ENCODE data around the gene PDZD2. TPM values are rescaled to one million over a fixed set of nuclear protein-coding genes. Genes with fewer than 3 reads are reported as not detected.
"Not testable (repeated sequence)": the region's sequence is repeated elsewhere in the genome, so short reads cannot be mapped to it uniquely, and the experiment has no call there.

The PDZD2 gene
- total RNA-seq = 21.5 to 23.1 TPM (median 22.1 TPM) in 3 replicates

DNA sequence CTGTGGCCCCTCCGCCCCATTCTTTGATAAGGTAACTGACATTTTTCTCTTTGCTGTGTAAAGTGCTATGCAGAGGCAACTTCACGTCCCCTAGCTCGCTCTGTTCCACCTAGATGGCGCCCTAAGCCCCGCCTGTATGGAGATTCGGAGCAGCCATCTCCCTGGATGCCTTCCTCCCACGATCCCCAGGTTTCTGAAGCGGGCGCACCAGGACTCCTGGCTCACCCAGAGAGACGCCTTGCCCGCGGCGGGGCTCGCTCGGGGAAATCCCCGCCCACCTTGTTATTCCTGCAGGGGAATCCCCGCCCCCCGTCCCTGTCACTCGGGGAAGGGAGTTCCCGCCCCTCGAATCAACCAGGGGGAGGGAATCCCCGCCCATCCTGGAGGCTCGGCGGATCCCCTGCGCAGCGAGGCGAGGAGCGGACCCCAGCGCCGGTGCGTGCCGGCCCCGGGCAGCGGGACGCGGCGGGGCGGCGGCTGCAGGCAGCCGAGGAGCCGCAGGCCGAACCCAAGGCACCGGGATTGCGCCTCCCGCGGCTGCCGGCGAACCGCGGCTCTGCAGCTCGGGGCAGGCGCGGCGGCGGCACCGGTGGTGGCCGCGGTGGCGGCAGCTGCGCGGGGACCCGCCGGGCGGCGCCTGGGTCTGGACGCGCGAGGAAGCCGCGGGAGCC, at the start of gene PDZD2:
TSS of gene PDZD2 (plus strand) at position 384 of the 671 bp plus-strand sequence.
- Mint-ChIP-seq H3K27ac (peak within 1 kb of the TSS; percentile 92), H3K4me3 (peak within 1 kb of the TSS; percentile 87), H3K27me3 (ENCODE audit: low read depth) (peaks cover 4% of the 10 kb centered on the region), H3K9me3 (no peaks in the 10 kb centered on the region), H3K36me3 (no peaks in the 10 kb centered on the region), H3K4me1 (peaks cover 27% of the 10 kb centered on the region)
- DNase-seq (ENCODE audit: low spot score in 2 of 2, unreplicated experiment in 2 of 2) = peak; percentile 83 to 90
- TF ChIP-seq, protein P1, sequence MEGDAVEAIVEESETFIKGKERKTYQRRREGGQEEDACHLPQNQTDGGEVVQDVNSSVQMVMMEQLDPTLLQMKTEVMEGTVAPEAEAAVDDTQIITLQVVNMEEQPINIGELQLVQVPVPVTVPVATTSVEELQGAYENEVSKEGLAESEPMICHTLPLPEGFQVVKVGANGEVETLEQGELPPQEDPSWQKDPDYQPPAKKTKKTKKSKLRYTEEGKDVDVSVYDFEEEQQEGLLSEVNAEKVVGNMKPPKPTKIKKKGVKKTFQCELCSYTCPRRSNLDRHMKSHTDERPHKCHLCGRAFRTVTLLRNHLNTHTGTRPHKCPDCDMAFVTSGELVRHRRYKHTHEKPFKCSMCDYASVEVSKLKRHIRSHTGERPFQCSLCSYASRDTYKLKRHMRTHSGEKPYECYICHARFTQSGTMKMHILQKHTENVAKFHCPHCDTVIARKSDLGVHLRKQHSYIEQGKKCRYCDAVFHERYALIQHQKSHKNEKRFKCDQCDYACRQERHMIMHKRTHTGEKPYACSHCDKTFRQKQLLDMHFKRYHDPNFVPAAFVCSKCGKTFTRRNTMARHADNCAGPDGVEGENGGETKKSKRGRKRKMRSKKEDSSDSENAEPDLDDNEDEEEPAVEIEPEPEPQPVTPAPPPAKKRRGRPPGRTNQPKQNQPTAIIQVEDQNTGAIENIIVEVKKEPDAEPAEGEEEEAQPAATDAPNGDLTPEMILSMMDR (IDR thresholded peaks at IDR 0.05; ENCODE audit: unreplicated experiment) = no peak

DNA sequence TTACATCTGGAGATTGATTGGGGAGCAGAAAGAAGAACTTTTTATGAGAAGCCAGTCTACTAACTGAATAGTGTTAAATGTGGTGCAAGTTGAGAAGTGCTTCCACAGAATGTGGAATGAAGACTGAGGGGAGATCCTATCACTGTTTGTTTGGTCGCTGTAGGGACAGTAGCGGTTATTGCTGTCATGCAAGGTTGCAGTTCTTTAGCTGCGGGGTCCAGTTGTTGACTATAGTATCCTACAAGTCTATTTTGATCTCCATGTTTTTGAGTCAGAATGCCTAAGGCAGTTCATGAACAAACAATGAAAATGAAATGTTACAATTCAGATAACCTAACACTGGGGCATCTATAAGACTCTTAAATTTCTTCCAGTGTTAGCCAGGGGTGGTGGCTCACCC, 45.3 kb upstream of the PDZD2 start:
- Mint-ChIP-seq H3K36me3 (no peaks in the 10 kb centered on the region), H3K9me3 (peaks cover 3% of the 10 kb centered on the region), H3K4me3 (no peak overlapping the region), H3K4me1 (peaks cover 2% of the 10 kb centered on the region), H3K27me3 (ENCODE audit: low read depth) (no peaks in the 10 kb centered on the region), H3K27ac (no peak overlapping the region)
- TF ChIP-seq, protein P1 (IDR thresholded peaks at IDR 0.05; ENCODE audit: unreplicated experiment) = no peak
- no peak for DNase-seq (ENCODE audit: low spot score in 2 of 2, unreplicated experiment in 2 of 2)

DNA sequence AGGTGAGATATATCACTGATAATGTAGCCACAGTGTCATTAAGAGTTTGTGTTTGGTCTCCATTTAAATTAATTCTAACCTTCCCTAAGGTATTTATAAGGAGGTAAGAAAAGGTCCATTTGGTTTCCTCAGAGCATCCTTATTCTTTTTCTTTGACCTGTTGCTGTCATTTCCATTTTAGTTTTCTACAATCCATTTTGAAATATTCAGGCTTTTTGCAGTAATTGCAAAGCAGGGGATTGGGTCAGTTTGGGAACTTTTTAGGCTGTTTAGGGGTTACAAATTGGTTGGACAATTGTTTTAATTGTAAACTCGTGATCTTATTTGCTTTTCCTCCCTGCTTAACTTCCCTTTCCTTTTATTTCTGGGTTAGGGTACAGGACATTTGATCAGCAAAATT, 42.6 kb upstream of the PDZD2 start:
- no peaks in the 10 kb centered on the region for H3K9me3 Mint-ChIP-seq
- H3K4me1 Mint-ChIP-seq = peaks cover 2% of the 10 kb centered on the region
- no peak overlapping the region for H3K4me3 Mint-ChIP-seq
- no peak for DNase-seq (ENCODE audit: low spot score in 2 of 2, unreplicated experiment in 2 of 2)
- H3K27ac Mint-ChIP-seq = no peak overlapping the region
- H3K27me3 Mint-ChIP-seq (ENCODE audit: low read depth) = no peaks in the 10 kb centered on the region
- TF ChIP-seq, protein P1 (IDR thresholded peaks at IDR 0.05; ENCODE audit: unreplicated experiment) = no peak
- no peaks in the 10 kb centered on the region for H3K36me3 Mint-ChIP-seq

DNA sequence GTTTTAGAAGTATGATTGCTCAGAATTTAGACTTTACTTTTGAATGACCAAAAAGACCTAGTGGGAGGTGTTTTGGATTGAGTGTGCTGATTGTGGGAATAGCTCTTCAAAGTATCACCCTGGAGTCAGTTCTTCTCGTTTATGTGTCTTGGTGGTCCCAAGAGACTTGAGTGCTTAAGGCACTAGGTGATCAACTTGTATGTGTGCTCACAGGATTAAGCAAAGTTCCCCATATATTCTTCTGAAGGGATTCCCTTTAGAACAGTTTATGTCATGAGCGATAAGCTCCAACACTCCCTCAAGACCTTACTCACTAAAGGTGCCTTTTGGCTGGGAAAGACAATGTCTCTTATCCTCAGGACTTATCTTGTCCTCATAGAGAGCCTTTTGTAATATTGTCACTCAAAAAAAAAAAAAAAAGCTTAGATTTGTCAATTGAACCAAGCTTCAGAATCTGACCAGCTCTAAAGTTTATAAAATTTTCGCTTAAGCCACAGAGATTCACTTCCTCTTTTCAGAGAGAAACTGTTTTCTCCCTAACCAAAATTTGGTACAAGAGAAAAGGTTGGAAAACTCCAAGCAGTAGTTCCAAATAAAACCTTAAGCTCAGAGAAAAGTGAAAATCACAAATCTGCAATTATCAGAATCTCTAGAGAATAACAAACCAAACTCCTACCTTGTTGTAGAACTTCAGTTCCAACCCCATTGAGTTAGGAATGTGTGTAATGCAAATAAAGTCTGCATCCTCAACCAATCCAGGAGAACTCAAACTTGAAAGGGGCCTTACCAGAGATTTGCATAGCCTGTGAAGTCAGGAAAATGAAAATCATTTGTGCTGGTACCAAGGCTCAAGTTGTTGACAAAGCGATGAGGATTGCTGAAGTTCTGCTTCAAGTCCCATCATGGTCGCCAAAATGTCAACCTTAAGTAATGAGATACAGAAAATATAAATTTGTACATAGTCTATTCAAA, 40.0 kb upstream of the PDZD2 start:
- Mint-ChIP-seq H3K4me3 (no peak overlapping the region), H3K4me1 (no peaks in the 10 kb centered on the region), H3K36me3 (no peaks in the 10 kb centered on the region), H3K27me3 (ENCODE audit: low read depth) (no peaks in the 10 kb centered on the region), H3K9me3 (no peaks in the 10 kb centered on the region), H3K27ac (no peak overlapping the region)
- TF ChIP-seq, protein P1 (IDR thresholded peaks at IDR 0.05; ENCODE audit: unreplicated experiment) = no peak
- DNase-seq (ENCODE audit: low spot score in 2 of 2, unreplicated experiment in 2 of 2) = no peak

DNA sequence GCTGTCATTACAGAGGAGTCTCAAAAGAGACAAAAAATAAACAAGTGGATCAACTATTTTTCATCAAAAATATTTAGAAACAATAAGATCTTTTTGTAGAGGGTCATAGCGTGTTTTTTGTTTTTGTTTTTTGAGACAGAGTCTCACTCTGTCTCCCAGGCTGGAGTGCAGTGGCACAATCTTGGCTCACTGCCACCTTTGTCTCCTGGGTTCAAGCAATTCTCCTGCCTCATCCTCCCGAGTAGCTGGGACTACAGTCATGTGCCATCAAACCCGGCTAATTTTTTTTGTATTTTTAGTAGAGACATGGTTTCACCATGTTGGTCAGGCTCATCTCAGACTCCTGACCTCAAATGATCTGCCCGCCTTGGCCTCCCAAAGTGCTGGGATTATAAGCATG, 36.6 kb upstream of the PDZD2 start:
- not testable (repeated sequence) for H3K4me3 Mint-ChIP-seq; DNase-seq (ENCODE audit: low spot score in 2 of 2, unreplicated experiment in 2 of 2); H3K9me3 Mint-ChIP-seq; H3K36me3 Mint-ChIP-seq; H3K27ac Mint-ChIP-seq; H3K27me3 Mint-ChIP-seq (ENCODE audit: low read depth); H3K4me1 Mint-ChIP-seq

DNA sequence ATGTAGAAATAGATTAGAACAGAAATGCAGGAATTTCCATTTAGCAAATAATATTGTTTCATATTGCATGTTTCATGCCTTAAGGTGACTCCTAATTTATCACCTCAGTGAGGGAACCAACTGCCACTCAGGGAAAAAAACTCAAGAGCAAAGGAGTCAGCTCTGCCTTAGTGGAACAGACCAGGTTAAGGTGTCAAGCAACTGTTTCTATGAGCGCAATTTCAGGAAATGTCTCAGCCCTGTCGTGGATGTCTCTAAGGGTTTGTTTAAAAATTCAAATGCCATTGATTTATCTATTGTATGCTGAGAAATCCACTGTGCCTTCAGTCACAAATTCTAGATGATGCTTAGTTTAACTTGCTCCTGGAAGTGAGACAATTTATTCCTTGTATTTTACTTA, 34.7 kb upstream of the PDZD2 start:
- Mint-ChIP-seq H3K27me3 (ENCODE audit: low read depth) (no peaks in the 10 kb centered on the region), H3K4me1 (no peaks in the 10 kb centered on the region), H3K4me3 (no peak overlapping the region), H3K9me3 (peaks cover 3% of the 10 kb centered on the region), H3K36me3 (no peaks in the 10 kb centered on the region), H3K27ac (no peak overlapping the region)
- TF ChIP-seq, protein P1 (IDR thresholded peaks at IDR 0.05; ENCODE audit: unreplicated experiment) = no peak
- no peak for DNase-seq (ENCODE audit: low spot score in 2 of 2, unreplicated experiment in 2 of 2)

Data from mesothelial cell of epicardium (in vitro differentiated cells).